Stimulated activated CD4-positive, alpha-beta T cell treated with anti-CD3 and anti-CD28 coated beads, Interleukin-15, amount 100 ng/mL, for 1 hour (primary cell): ENCODE measurements around the gene BBLN.

Experiments
- DNase-seq, 2 donors: peaks; one replicate each; pipeline ENCODE4 v3.0.0-alpha.2; 2020; ENCODE audit warnings: low read depth in 1 of 2, low spot score in 1 of 2

BBLN gene

DNA sequence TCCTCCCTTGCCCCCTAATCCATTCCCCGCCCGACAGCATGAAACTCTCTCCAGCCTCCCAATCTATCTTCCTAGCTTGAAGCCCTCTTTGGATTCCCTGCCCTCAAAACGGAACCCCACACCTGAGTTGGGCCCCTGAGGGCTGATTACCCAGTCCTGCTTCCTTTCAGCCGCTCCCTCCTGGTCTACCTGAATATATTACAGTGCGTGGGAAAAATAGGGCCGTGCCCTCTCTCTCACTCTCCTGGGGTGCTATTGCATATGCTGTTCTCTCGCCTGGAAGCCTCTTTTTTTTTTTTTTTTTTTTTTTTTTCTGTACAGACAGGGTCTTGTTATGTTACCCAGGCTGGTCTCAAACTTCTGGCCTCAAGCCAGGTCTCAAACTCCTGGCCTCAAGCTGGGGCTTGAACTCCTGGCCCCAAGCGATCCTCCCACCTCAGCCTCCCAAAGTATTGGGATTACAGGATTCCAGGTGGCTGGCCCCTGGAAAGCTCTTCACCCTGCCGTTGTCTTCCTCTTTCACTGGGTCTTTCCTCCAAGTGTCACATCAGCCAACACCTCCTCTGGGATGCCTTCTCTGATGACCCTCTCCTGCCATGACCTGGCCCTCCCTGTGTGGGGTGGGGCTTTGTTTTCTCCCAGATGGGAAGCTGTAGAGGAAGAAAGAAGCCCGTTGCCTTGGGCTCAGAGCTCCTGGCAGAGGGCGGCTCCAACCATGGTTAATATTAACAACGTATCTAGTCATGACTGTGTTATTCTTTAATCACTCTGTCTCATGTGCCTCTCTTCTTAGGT lies 51.3 kb downstream of the BBLN start:
- DNase-seq, result no peak

DNA sequence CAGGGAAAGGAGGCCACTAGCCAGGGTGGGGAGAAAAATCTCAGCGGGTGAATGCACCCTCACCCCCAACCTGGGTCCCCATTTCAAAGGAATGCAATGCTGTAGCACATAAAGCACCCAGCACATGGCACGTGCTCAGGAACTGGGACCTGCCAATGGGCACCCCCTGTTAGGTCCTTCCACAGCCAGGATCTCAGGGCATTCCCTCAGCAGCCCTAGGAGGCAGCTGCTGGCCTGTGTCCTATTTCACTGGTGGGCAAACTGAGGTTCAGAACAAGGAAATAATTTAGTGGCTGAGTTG lies 51.9 kb downstream of the BBLN start:
- DNase-seq, result no peak
